Muscle of leg (tissue), 11 donors: ENCODE data around the gene CFAP221. TPM values are rescaled to one million over a fixed set of nuclear protein-coding genes. Genes with fewer than 3 reads are reported as not detected.

Source experiments
- DNase-seq: peaks from one replicate; pipeline ENCODE4 v3.0.0; 2013
- H3K27ac ChIP-seq: one replicate; pipeline ENCODE4 v1.5.1; 2013; ENCODE audit warnings: mild to moderate bottlenecking, low read length, control low read depth
- H3K27me3 ChIP-seq: one replicate; pipeline ENCODE4 v1.6.1; 2013; ENCODE audit warnings: low read length; ENCODE audit not compliant: control insufficient read depth, insufficient read depth
- H3K36me3 ChIP-seq: one replicate; pipeline ENCODE4 v1.6.1; 2013; ENCODE audit warnings: low read length; ENCODE audit not compliant: control insufficient read depth, insufficient read depth
- H3K4me1 ChIP-seq: one replicate; pipeline ENCODE4 v1.6.1; 2013; ENCODE audit warnings: low read length; ENCODE audit not compliant: control insufficient read depth, insufficient read depth
- H3K4me3 ChIP-seq: one replicate; pipeline ENCODE4 v1.5.1; 2013; ENCODE audit warnings: low read length, control low read depth
- H3K9me3 ChIP-seq: replicated peaks from 2 replicates; pipeline ENCODE4 v1.6.1; 2013; ENCODE audit warnings: low read depth, low read length; ENCODE audit not compliant: control insufficient read depth
- WGBS: methylation state at CpG from one replicate; pipeline ENCODE4 v1.1.5; 2013; ENCODE audit warnings: missing lambda C conversion rate; ENCODE audit not compliant: insufficient coverage; 5-methylcytosine and 5-hydroxymethylcytosine counted together
- polyA plus RNA-seq, 8 donors: library from polyadenylated mRNA; unstranded; fragments of 120-200 nt; gene quantifications; one replicate each; pipeline versions ENCODE4 v1.2.1 to v1.2.3, GENCODE V29; 2013; ENCODE audit warnings: inconsistent platforms in 1 of 8, low replicate concordance in 1 of 8; ENCODE audit not compliant: insufficient read length in 8 of 8, insufficient read depth in 1 of 8
- total RNA-seq: library from RNA; stranded (reverse); fragments of 120-200 nt; gene quantifications from one replicate; pipeline ENCODE4 v1.2.4, GENCODE V29; 2013

CFAP221 gene
- total and polyA plus RNA-seq, 9 donors = 0.22 to 4.2 (median 0.63) TPM

- Histone ChIP-seq H3K4me3 (no peak overlapping the region), H3K36me3 (no peaks in the 10 kb centered on the region), H3K27me3 (no peaks in the 10 kb centered on the region), H3K9me3 (no peaks in the 10 kb centered on the region), H3K4me1 (no peaks in the 10 kb centered on the region), H3K27ac (no peak overlapping the region)
- no peak for DNase-seq
- 80% methylated on average over 1 of the region's 1 CpG for WGBS
Observed at GRCh38 chr2:119550856-119551255, 6.6 kb downstream of the CFAP221 start.

- Histone ChIP-seq H3K4me3 (no peak overlapping the region), H3K36me3 (no peaks in the 10 kb centered on the region), H3K4me1 (no peaks in the 10 kb centered on the region), H3K9me3 (no peaks in the 10 kb centered on the region), H3K27ac (no peak overlapping the region), H3K27me3 (no peaks in the 10 kb centered on the region)
- DNase-seq = no peak
- 91% methylated on average over 2 of the region's 3 CpGs for WGBS
Observed at GRCh38 chr2:119552902-119553301, 8.7 kb downstream of the CFAP221 start.

GRCh38 chr2:119553687-119554344 lies 9.6 kb downstream of the CFAP221 start:
- H3K27ac ChIP-seq = no peak overlapping the region
- H3K4me3 ChIP-seq = no peak overlapping the region
- H3K27me3 ChIP-seq = no peaks in the 10 kb centered on the region
- H3K36me3 ChIP-seq = no peaks in the 10 kb centered on the region
- no peaks in the 10 kb centered on the region for H3K9me3 ChIP-seq
- no peak for DNase-seq
- no CpG with 5 or more reads among the region's 7 CpGs for WGBS
- H3K4me1 ChIP-seq = no peaks in the 10 kb centered on the region

GRCh38 chr2:119565481-119565880 lies 21.2 kb downstream of the CFAP221 start:
- H3K27ac ChIP-seq = no peak overlapping the region
- H3K9me3 ChIP-seq = peaks cover 2% of the 10 kb centered on the region
- no CpG with 5 or more reads among the region's 2 CpGs for WGBS
- H3K4me3 ChIP-seq = no peak overlapping the region
- no peaks in the 10 kb centered on the region for H3K27me3 ChIP-seq
- no peaks in the 10 kb centered on the region for H3K36me3 ChIP-seq
- H3K4me1 ChIP-seq = no peaks in the 10 kb centered on the region
- no peak for DNase-seq

- DNase-seq = no peak
- H3K4me3 ChIP-seq = no peak overlapping the region
Observed at GRCh38 chr2:119567292-119567691, 23.0 kb downstream of the CFAP221 start.

GRCh38 chr2:119574108-119574815 lies 30.0 kb downstream of the CFAP221 start:
- no CpG with 5 or more reads among the region's 3 CpGs for WGBS
- no peak for DNase-seq
- Histone ChIP-seq H3K27me3 (peaks cover 2% of the 10 kb centered on the region), H3K4me1 (no peaks in the 10 kb centered on the region), H3K9me3 (no peaks in the 10 kb centered on the region), H3K36me3 (no peaks in the 10 kb centered on the region), H3K27ac (no peak overlapping the region), H3K4me3 (no peak overlapping the region)

More at GRCh38 chr2:119567292-119567691, 23.0 kb downstream of the CFAP221 start:
- H3K36me3 ChIP-seq = no peaks in the 10 kb centered on the region
- H3K9me3 ChIP-seq = peaks cover 2% of the 10 kb centered on the region
- H3K27me3 ChIP-seq = no peaks in the 10 kb centered on the region
- no peak overlapping the region for H3K27ac ChIP-seq
- H3K4me1 ChIP-seq = no peaks in the 10 kb centered on the region

- Histone ChIP-seq H3K9me3 (no peaks in the 10 kb centered on the region), H3K36me3 (no peaks in the 10 kb centered on the region), H3K4me1 (peaks cover 3% of the 10 kb centered on the region), H3K27me3 (peaks cover 2% of the 10 kb centered on the region), H3K27ac (no peak overlapping the region), H3K4me3 (no peak overlapping the region)
- DNase-seq = no peak
- WGBS = no CpG with 5 or more reads among the region's 2 CpGs
Observed at GRCh38 chr2:119574864-119575263, 30.6 kb downstream of the CFAP221 start.

- no peak overlapping the region for H3K4me3 ChIP-seq
- no peaks in the 10 kb centered on the region for H3K9me3 ChIP-seq
- no peak for DNase-seq
- H3K4me1 ChIP-seq = peaks cover 3% of the 10 kb centered on the region
- WGBS = 80% methylated on average over 1 of the region's 1 CpG
- no peak overlapping the region for H3K27ac ChIP-seq
- H3K36me3 ChIP-seq = no peaks in the 10 kb centered on the region
- H3K27me3 ChIP-seq = peaks cover 2% of the 10 kb centered on the region
Observed at GRCh38 chr2:119575439-119575838, 31.2 kb downstream of the CFAP221 start.

- H3K36me3 ChIP-seq = no peaks in the 10 kb centered on the region
- H3K27me3 ChIP-seq = peaks cover 2% of the 10 kb centered on the region
- no peak overlapping the region for H3K4me3 ChIP-seq
- peaks cover 3% of the 10 kb centered on the region for H3K9me3 ChIP-seq
- no peak overlapping the region for H3K27ac ChIP-seq
- peak; percentile 1 for DNase-seq
- WGBS = 56% methylated on average over 2 of the region's 7 CpGs
- H3K4me1 ChIP-seq = peaks cover 3% of the 10 kb centered on the region
Observed at GRCh38 chr2:119579424-119580295, 35.4 kb downstream of the CFAP221 start.

GRCh38 chr2:119580550-119581072 lies 36.4 kb downstream of the CFAP221 start:
- no peak for DNase-seq
- WGBS = 60% methylated on average over 2 of the region's 4 CpGs
- Histone ChIP-seq H3K36me3 (no peaks in the 10 kb centered on the region), H3K4me1 (peaks cover 3% of the 10 kb centered on the region), H3K27me3 (peaks cover 2% of the 10 kb centered on the region), H3K9me3 (peaks cover 3% of the 10 kb centered on the region), H3K27ac (no peak overlapping the region), H3K4me3 (no peak overlapping the region)
